Measurements from ENCODE around the gene SPATS2L.

Gene SPATS2L

GRCh38 chr2:200442471-200442870, 136.0 kb downstream of the SPATS2L start:
- FAIRE-seq (no peak), DNase-seq (ENCODE audit: insufficient read length, low spot score) (no peak)
- no peak for TF ChIP-seq POLR2A (IDR thresholded peaks at IDR 0.05; ENCODE audit: low read depth, low read length)

- FAIRE-seq (no peak), DNase-seq (ENCODE audit: insufficient read length, low spot score) (no peak)
- TF ChIP-seq POLR2A (IDR thresholded peaks at IDR 0.05; ENCODE audit: low read depth, low read length): no peak
Measured at GRCh38 chr2:200443376-200443775, 136.9 kb downstream of the SPATS2L start.

DNA sequence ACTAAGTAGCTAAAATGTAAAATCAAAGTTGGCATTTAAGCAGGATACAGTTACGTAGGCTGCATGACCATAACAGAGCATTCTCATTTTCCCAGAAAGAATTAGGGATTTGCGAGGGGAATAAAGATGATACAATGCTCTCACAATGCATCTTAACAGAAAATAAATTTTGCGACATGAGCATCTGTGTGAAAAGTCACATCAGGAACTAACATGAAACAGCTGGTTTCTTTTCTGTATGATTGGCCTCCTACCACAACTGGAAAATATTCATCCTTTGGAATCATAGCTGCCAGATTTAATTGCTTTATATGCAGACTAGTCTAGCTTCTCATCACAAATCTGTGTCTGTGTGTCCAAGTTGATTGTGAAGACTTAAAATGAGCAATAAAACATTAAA, 137.4 kb downstream of the SPATS2L start:
- TF ChIP-seq POLR2A (IDR thresholded peaks at IDR 0.05; ENCODE audit: low read depth, low read length): no peak
- no peak for FAIRE-seq
- no peak for DNase-seq (ENCODE audit: insufficient read length, low spot score)

- FAIRE-seq (no peak), DNase-seq (ENCODE audit: insufficient read length, low spot score) (no peak)
- no peak for TF ChIP-seq POLR2A (IDR thresholded peaks at IDR 0.05; ENCODE audit: low read depth, low read length)
Measured at GRCh38 chr2:200444530-200444929, 138.0 kb downstream of the SPATS2L start.

- no peak for FAIRE-seq
- no peak for DNase-seq (ENCODE audit: insufficient read length, low spot score)
- no peak for TF ChIP-seq POLR2A (IDR thresholded peaks at IDR 0.05; ENCODE audit: low read depth, low read length)
Measured at GRCh38 chr2:200445284-200445683, 138.8 kb downstream of the SPATS2L start.

GRCh38 chr2:200446612-200447011, 140.1 kb downstream of the SPATS2L start:
- no peak for FAIRE-seq
- no peak for TF ChIP-seq POLR2A (IDR thresholded peaks at IDR 0.05; ENCODE audit: low read depth, low read length)
- no peak for DNase-seq (ENCODE audit: insufficient read length, low spot score)

GRCh38 chr2:200447139-200447855, 140.8 kb downstream of the SPATS2L start:
- TF ChIP-seq POLR2A (IDR thresholded peaks at IDR 0.05; ENCODE audit: low read depth, low read length): no peak
- FAIRE-seq (peak; percentile 36), DNase-seq (ENCODE audit: insufficient read length, low spot score) (no peak)

GRCh38 chr2:200448455-200448854, 142.0 kb downstream of the SPATS2L start:
- no peak for TF ChIP-seq POLR2A (IDR thresholded peaks at IDR 0.05; ENCODE audit: low read depth, low read length)
- FAIRE-seq: no peak
- DNase-seq (ENCODE audit: insufficient read length, low spot score): no peak

- no peak for TF ChIP-seq POLR2A (IDR thresholded peaks at IDR 0.05; ENCODE audit: low read depth, low read length)
- DNase-seq (ENCODE audit: insufficient read length, low spot score) (no peak), FAIRE-seq (no peak)
Measured at GRCh38 chr2:200449149-200449548, 142.7 kb downstream of the SPATS2L start.

DNA sequence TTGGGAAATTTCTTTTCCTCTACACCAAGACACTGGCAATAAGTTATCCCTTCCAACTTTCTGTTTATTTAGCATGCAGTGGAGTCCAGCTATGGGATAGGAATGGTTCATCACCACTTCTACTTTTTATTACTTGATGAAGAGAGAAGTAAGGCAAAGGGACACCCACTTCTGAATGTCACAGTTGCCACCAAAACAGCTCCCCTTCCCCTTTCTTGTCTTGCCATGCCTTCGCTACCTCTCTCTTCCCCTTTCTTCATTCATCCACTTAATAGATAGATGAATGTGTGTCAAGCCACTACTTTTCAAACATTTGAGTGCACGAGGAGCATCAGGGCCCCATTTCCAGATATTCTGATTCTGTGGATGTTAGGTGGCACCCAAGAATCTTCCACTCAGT, 143.8 kb downstream of the SPATS2L start:
- DNase-seq (ENCODE audit: insufficient read length, low spot score): no peak
- no peak for TF ChIP-seq POLR2A (IDR thresholded peaks at IDR 0.05; ENCODE audit: low read depth, low read length)
- no peak for FAIRE-seq

DNA sequence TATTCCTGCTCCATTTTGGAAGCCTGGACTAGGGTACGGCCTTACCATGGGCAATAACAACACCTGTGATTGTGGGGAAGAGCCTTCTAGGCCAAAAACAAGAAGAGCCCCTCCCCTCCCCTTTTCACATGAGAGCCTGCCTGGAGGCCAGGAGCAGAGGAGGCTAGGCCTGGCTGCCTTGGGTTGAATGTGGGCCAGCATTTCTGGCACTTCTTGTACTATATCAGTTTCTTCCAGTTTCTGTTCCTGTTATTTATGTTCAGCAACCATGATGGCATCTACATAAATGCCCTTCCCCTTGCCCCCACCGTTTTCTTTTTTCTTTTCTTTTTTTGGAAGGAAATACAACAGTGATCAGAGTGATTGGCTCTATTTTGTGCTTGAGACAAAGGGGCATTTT, 145.0 kb downstream of the SPATS2L start:
- no peak for TF ChIP-seq POLR2A (IDR thresholded peaks at IDR 0.05; ENCODE audit: low read depth, low read length)
- DNase-seq (ENCODE audit: insufficient read length, low spot score) (no peak), FAIRE-seq (no peak)

DNA sequence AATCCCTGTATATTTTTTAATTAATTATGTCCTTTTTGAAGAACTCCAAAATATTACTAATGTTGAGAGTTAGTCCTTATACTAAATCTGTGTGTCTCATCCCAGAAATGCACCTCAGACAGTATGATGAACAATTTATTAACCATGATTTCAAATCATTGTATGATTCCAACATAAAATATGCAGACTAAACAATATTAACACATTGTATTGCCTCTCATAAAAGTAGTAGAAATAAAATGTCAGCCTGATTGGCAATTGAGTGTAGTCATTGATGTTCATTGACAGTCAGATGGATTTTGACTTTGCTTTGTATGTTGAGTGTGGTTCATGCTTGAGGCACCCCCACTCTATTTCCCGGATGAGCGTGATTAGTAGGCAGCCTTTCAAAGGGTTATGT, 145.9 kb downstream of the SPATS2L start:
- no peak for TF ChIP-seq POLR2A (IDR thresholded peaks at IDR 0.05; ENCODE audit: low read depth, low read length)
- no peak for FAIRE-seq
- DNase-seq (ENCODE audit: insufficient read length, low spot score): no peak

DNA sequence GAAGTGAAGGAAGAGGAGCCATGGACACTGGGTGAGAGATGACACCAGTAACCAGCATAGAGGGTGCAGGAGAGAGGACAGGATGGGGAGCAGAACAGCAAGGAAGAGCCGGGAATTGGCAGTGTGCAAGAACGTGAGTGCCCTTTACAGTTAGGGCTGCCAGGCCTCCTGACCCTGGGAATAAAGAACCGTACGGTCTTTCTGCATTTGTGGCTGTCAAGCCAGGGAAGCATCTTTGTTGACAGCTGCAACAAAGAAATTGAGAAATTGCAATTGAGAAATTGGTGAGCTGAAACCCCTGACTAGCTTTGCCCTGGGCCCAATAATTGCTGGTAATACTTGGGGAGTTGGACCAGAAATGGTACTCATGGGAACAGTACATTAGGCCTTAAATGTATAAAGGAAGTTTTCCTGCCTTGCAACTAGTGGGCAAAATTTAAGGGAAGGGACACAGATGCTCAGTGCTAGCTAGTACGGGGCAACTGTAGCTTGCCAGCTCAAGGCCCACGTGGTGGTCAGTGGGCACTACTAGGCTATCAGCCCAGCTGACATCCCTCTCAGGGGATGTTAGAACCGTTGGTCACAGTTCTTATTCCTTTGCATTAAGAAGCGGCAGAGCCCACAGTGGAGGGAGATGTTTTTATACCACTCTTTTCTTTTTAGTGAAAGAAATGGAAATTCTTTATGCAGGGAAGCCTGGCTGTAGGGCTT, 146.8 kb downstream of the SPATS2L start:
- DNase-seq (ENCODE audit: insufficient read length, low spot score) (no peak), FAIRE-seq (no peak)
- TF ChIP-seq POLR2A (IDR thresholded peaks at IDR 0.05; ENCODE audit: low read depth, low read length): no peak

- FAIRE-seq: no peak
- TF ChIP-seq POLR2A (IDR thresholded peaks at IDR 0.05; ENCODE audit: low read depth, low read length): no peak
- no peak for DNase-seq (ENCODE audit: insufficient read length, low spot score)
Measured at GRCh38 chr2:200453853-200454534, 147.5 kb downstream of the SPATS2L start.

Measured in H54 (cell line).